ENCODE data around the gene SLC35F1. TPM values are rescaled to one million over a fixed set of nuclear protein-coding genes. Genes with fewer than 3 reads are reported as not detected.

Gene SLC35F1
- total and polyA plus RNA-seq, 4 donors: 0.01 to 0.09 (median 0.08) TPM; not detected in 1

GRCh38 chr6:117866561-117866960 lies 40.5 kb upstream of the SLC35F1 start (continued):
- TF ChIP-seq, protein P1, sequence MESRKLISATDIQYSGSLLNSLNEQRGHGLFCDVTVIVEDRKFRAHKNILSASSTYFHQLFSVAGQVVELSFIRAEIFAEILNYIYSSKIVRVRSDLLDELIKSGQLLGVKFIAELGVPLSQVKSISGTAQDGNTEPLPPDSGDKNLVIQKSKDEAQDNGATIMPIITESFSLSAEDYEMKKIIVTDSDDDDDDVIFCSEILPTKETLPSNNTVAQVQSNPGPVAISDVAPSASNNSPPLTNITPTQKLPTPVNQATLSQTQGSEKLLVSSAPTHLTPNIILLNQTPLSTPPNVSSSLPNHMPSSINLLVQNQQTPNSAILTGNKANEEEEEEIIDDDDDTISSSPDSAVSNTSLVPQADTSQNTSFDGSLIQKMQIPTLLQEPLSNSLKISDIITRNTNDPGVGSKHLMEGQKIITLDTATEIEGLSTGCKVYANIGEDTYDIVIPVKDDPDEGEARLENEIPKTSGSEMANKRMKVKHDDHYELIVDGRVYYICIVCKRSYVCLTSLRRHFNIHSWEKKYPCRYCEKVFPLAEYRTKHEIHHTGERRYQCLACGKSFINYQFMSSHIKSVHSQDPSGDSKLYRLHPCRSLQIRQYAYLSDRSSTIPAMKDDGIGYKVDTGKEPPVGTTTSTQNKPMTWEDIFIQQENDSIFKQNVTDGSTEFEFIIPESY (IDR thresholded peaks at IDR 0.05): no peak
- TF ChIP-seq FOXA1 (IDR thresholded peaks at IDR 0.05) (no peak), SP1 (IDR thresholded peaks at IDR 0.05) (no peak), RXRA (IDR thresholded peaks at IDR 0.05) (no peak), NR2F2 (IDR thresholded peaks at IDR 0.05) (no peak), FOXA2 (IDR thresholded peaks at IDR 0.05) (no peak)
- TF ChIP-seq, protein P2, sequence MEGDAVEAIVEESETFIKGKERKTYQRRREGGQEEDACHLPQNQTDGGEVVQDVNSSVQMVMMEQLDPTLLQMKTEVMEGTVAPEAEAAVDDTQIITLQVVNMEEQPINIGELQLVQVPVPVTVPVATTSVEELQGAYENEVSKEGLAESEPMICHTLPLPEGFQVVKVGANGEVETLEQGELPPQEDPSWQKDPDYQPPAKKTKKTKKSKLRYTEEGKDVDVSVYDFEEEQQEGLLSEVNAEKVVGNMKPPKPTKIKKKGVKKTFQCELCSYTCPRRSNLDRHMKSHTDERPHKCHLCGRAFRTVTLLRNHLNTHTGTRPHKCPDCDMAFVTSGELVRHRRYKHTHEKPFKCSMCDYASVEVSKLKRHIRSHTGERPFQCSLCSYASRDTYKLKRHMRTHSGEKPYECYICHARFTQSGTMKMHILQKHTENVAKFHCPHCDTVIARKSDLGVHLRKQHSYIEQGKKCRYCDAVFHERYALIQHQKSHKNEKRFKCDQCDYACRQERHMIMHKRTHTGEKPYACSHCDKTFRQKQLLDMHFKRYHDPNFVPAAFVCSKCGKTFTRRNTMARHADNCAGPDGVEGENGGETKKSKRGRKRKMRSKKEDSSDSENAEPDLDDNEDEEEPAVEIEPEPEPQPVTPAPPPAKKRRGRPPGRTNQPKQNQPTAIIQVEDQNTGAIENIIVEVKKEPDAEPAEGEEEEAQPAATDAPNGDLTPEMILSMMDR (IDR thresholded peaks at IDR 0.05; ENCODE audit: low read depth, low read length, missing input control): no peak
- TF ChIP-seq, protein P3, sequence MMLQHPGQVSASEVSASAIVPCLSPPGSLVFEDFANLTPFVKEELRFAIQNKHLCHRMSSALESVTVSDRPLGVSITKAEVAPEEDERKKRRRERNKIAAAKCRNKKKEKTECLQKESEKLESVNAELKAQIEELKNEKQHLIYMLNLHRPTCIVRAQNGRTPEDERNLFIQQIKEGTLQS (IDR thresholded peaks at IDR 0.05): no peak

GRCh38 chr6:117870486-117871242 lies 36.4 kb upstream of the SLC35F1 start:
- DNase-seq (ENCODE audit: low spot score): no peak
- no peaks in the 10 kb centered on the region for H3K36me3 ChIP-seq (ENCODE audit: control insufficient read depth in 4 of 4, insufficient read depth in 3 of 4, low read depth in 1 of 4, low read length in 3 of 4)
- H3K27ac ChIP-seq (ENCODE audit: low read depth in 1 of 2, low read length in 2 of 2): no peak overlapping the region
- no peaks in the 10 kb centered on the region for H3K9me3 ChIP-seq (ENCODE audit: control insufficient read depth in 4 of 4, low read length in 3 of 4)
- WGBS: 78% methylated on average over 4 of the region's 4 CpGs
- no peak overlapping the region for H3K4me3 ChIP-seq (ENCODE audit: low read depth in 1 of 3, low read length in 3 of 3)
- H3K4me1 ChIP-seq (ENCODE audit: control insufficient read depth in 4 of 4, insufficient read depth in 4 of 4, low read length in 3 of 4): no peaks in the 10 kb centered on the region
- H3K27me3 ChIP-seq (ENCODE audit: control insufficient read depth in 4 of 4, insufficient read depth in 4 of 4, low read length in 3 of 4): peaks cover 0 to 3% (median 0%) of the 10 kb centered on the region in 4 donors
- no peak overlapping the region for H3K9ac ChIP-seq (ENCODE audit: low read depth in 1 of 2, low read length in 2 of 2)
- no peak for TF ChIP-seq REST (IDR thresholded peaks at IDR 0.05)
- TF ChIP-seq, protein P2 (IDR thresholded peaks at IDR 0.05; ENCODE audit: low read depth, low read length, missing input control): no peak
- TF ChIP-seq, protein P3 (IDR thresholded peaks at IDR 0.05): no peak
- TF ChIP-seq SP1 (IDR thresholded peaks at IDR 0.05): no peak
- TF ChIP-seq YY1 (IDR thresholded peaks at IDR 0.05): no peak
- no peak for TF ChIP-seq TAF1 (conservative IDR thresholded peaks at IDR 0.05)
- TF ChIP-seq FOXA2 (IDR thresholded peaks at IDR 0.05): no peak
- TF ChIP-seq EGR1 (IDR thresholded peaks at IDR 0.05; ENCODE audit: low read depth in 2 of 2): no peak
- TF ChIP-seq FOXA1 (IDR thresholded peaks at IDR 0.05): no peak

All from liver (tissue), 9 donors.